PC-3 (cell line): Measurements from ENCODE around the gene ERG28.

ENCODE experiments used
- EZH2 ChIP-seq: fragments of 300-600 bp; sonication (generic); IDR thresholded peaks from one replicate; pipeline ENCODE4 v1.6.1; 2017; ENCODE audit warnings: antibody characterized with exemption, mild to moderate bottlenecking, low read length; ENCODE audit not compliant: unreplicated experiment
- TF ChIP-seq, protein P1 (sequence below): fragments of 300-600 bp; sonication (generic); conservative IDR thresholded peaks from 2 replicates; pipeline ENCODE4 v1.5.1; 2017; ENCODE audit warnings: antibody characterized with exemption, low read depth, mild to moderate bottlenecking, low read length

DNA sequence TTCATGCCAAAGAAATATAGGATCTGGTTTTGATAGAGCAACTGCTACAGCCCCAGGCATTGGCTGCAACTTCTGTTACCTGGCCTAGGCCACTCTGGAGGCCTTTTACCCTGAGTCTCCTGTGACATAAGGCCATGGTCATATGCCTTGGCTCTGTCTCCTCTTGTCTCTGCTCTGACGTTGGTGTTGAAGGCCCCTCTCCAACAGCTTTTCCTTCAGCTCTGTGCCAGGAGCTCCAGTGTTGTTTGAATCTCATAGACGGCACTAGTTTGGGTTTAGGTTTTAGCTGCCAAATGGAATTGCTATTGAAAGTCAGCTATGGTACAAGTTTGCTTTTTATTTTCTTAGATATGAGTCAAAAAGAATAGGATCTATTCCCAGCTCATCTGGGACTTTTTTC lies 41.4 kb upstream of the ERG28 start:
- TF ChIP-seq EZH2 = no peak
- TF ChIP-seq, protein P1, sequence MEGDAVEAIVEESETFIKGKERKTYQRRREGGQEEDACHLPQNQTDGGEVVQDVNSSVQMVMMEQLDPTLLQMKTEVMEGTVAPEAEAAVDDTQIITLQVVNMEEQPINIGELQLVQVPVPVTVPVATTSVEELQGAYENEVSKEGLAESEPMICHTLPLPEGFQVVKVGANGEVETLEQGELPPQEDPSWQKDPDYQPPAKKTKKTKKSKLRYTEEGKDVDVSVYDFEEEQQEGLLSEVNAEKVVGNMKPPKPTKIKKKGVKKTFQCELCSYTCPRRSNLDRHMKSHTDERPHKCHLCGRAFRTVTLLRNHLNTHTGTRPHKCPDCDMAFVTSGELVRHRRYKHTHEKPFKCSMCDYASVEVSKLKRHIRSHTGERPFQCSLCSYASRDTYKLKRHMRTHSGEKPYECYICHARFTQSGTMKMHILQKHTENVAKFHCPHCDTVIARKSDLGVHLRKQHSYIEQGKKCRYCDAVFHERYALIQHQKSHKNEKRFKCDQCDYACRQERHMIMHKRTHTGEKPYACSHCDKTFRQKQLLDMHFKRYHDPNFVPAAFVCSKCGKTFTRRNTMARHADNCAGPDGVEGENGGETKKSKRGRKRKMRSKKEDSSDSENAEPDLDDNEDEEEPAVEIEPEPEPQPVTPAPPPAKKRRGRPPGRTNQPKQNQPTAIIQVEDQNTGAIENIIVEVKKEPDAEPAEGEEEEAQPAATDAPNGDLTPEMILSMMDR = no peak
